Measurements from ENCODE around the gene GALNT1.

Gene GALNT1

GRCh38 chr18:35605686-35606417 is 24.3 kb downstream of the GALNT1 start:
- 0 out of 2 replicates have a peak, but pooled peaks cover 3% of the 10 kb centered on the region for H3K36me3 ChIP-seq (ENCODE audit: low read length)
- TF ChIP-seq, protein P1, sequence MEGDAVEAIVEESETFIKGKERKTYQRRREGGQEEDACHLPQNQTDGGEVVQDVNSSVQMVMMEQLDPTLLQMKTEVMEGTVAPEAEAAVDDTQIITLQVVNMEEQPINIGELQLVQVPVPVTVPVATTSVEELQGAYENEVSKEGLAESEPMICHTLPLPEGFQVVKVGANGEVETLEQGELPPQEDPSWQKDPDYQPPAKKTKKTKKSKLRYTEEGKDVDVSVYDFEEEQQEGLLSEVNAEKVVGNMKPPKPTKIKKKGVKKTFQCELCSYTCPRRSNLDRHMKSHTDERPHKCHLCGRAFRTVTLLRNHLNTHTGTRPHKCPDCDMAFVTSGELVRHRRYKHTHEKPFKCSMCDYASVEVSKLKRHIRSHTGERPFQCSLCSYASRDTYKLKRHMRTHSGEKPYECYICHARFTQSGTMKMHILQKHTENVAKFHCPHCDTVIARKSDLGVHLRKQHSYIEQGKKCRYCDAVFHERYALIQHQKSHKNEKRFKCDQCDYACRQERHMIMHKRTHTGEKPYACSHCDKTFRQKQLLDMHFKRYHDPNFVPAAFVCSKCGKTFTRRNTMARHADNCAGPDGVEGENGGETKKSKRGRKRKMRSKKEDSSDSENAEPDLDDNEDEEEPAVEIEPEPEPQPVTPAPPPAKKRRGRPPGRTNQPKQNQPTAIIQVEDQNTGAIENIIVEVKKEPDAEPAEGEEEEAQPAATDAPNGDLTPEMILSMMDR (IDR thresholded peaks at IDR 0.05; ENCODE audit: insufficient read depth, low read length, poor library complexity, severe bottlenecking): no peak
- TF ChIP-seq EZH2phosphoT487 (conservative IDR thresholded peaks at IDR 0.05; ENCODE audit: low read length): no peak
- H3K9ac ChIP-seq (ENCODE audit: low read length): no peak overlapping the region
- H3F3A ChIP-seq (ENCODE audit: insufficient read depth): no peaks in the 10 kb centered on the region
- peaks cover 11% of the 10 kb centered on the region for H3K9me3 ChIP-seq (ENCODE audit: insufficient read depth, low read length)
- H3K27ac ChIP-seq (ENCODE audit: low read depth, low read length): no peak overlapping the region
- H3K4me2 ChIP-seq (ENCODE audit: low read depth, low read length, poor library complexity, severe bottlenecking): no peak overlapping the region
- H3K4me3 ChIP-seq (ENCODE audit: insufficient read depth, low read length, poor library complexity, severe bottlenecking): no peak overlapping the region
- H3K9me2 ChIP-seq (replicated peaks; ENCODE audit: insufficient read depth, low read length): no peaks in the 10 kb centered on the region
- H3K79me2 ChIP-seq (ENCODE audit: insufficient read depth, low read length): peaks cover 6% of the 10 kb centered on the region; the same call in 1 of the 2 replicates
- no peaks in the 10 kb centered on the region for H3K27me3 ChIP-seq (ENCODE audit: low read length)
- H4K20me1 ChIP-seq (ENCODE audit: low read depth, low read length): peaks cover 30% of the 10 kb centered on the region; the same call in 1 of the 2 replicates
- H2AFZ ChIP-seq (ENCODE audit: low read depth, low read length, severe bottlenecking): no peak overlapping the region

DNA sequence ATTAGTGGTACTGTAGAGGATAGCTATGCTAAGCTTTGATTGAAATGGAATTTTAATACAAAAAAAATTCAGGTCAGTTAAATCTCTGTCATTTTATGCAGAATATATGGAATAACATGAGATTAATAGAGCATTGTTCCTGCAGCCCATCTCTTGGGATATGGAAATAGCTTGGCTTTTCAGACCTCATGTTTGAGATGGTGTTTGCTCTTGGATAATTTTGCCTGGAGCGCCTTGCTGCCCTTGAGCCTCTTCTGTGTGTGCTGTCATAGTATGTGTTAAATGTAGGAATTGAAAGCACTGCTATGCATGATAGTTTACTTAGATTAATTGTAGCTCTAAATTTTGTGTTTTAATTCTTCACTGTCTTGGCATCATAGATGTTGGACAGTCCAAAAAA is 27.7 kb downstream of the GALNT1 start:
- Histone ChIP-seq H3K4me2 (ENCODE audit: low read depth, low read length, poor library complexity, severe bottlenecking) (no peak overlapping the region), H2AFZ (ENCODE audit: low read depth, low read length, severe bottlenecking) (no peak overlapping the region), H3F3A (ENCODE audit: insufficient read depth) (no peaks in the 10 kb centered on the region), H3K27me3 (ENCODE audit: low read length) (no peaks in the 10 kb centered on the region), H3K9me3 (ENCODE audit: insufficient read depth, low read length) (no peaks in the 10 kb centered on the region), H3K4me3 (ENCODE audit: insufficient read depth, low read length, poor library complexity, severe bottlenecking) (no peak overlapping the region), H3K79me2 (ENCODE audit: insufficient read depth, low read length) (no peaks in the 10 kb centered on the region; the same call in 1 of the 2 replicates), H4K20me1 (ENCODE audit: low read depth, low read length) (peaks cover 33% of the 10 kb centered on the region; the same call in 1 of the 2 replicates), H3K9me2 (replicated peaks; ENCODE audit: insufficient read depth, low read length) (no peaks in the 10 kb centered on the region), H3K9ac (ENCODE audit: low read length) (no peak overlapping the region), H3K36me3 (ENCODE audit: low read length) (no peaks in the 10 kb centered on the region), H3K27ac (ENCODE audit: low read depth, low read length) (no peak overlapping the region)
- no peak for TF ChIP-seq EZH2phosphoT487 (conservative IDR thresholded peaks at IDR 0.05; ENCODE audit: low read length)

DNA sequence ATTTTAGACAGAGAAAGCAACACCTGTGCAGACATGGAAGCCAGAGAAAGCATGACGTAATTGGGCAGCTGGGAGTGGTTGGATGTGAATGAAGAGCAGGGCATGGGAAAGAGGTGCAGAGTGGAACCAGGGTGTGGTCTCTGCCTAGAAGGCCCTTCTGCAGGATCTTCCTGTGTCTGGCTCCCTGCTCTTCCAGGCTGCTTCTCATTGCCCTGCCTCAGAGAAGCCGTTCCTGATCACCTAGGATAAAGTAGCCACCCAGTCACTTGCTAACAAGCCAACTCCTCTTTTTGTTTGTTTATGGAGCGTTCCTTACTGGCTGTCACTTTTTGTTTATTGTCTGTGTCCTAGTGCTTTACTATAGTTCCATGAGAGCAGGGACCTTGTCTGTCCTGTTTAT is 28.5 kb downstream of the GALNT1 start:
- H2AFZ ChIP-seq (ENCODE audit: low read depth, low read length, severe bottlenecking): no peak overlapping the region
- no peaks in the 10 kb centered on the region for H3K9me3 ChIP-seq (ENCODE audit: insufficient read depth, low read length)
- no peak overlapping the region for H3K4me3 ChIP-seq (ENCODE audit: insufficient read depth, low read length, poor library complexity, severe bottlenecking)
- no peak overlapping the region for H3K4me2 ChIP-seq (ENCODE audit: low read depth, low read length, poor library complexity, severe bottlenecking)
- H3K9ac ChIP-seq (ENCODE audit: low read length): no peak overlapping the region
- H3F3A ChIP-seq (ENCODE audit: insufficient read depth): no peaks in the 10 kb centered on the region
- no peaks in the 10 kb centered on the region for H3K9me2 ChIP-seq (replicated peaks; ENCODE audit: insufficient read depth, low read length)
- no peaks in the 10 kb centered on the region for H3K36me3 ChIP-seq (ENCODE audit: low read length)
- no peaks in the 10 kb centered on the region for H3K27me3 ChIP-seq (ENCODE audit: low read length)
- H3K79me2 ChIP-seq (ENCODE audit: insufficient read depth, low read length): no peaks in the 10 kb centered on the region; the same call in 1 of the 2 replicates
- no peak overlapping the region for H3K27ac ChIP-seq (ENCODE audit: low read depth, low read length)
- TF ChIP-seq, protein P1 (IDR thresholded peaks at IDR 0.05; ENCODE audit: insufficient read depth, low read length, poor library complexity, severe bottlenecking): no peak
- TF ChIP-seq EZH2phosphoT487 (conservative IDR thresholded peaks at IDR 0.05; ENCODE audit: low read length): no peak
- peaks cover 33% of the 10 kb centered on the region; the same call in 1 of the 2 replicates for H4K20me1 ChIP-seq (ENCODE audit: low read depth, low read length)

DNA sequence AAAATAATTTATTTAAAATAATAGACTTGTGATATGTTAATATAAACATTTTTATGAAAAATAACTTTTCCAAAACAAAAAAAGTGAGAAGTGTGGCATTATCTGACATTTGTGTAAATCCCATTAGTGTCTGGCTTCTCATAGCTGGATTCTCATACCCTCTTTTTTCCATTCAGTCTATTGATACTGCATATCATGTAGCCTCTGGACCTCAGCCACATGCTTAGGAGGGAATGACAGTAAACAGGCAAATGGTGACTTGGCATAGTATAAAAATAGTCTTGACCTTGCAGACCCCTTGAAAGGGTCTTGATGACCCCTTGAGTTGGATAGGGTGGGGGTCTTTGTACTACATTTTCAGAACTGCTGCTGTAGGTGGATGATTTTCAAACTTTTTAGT is 29.2 kb downstream of the GALNT1 start:
- Histone ChIP-seq H3F3A (ENCODE audit: insufficient read depth) (no peaks in the 10 kb centered on the region), H3K9me2 (replicated peaks; ENCODE audit: insufficient read depth, low read length) (no peaks in the 10 kb centered on the region), H3K27me3 (ENCODE audit: low read length) (no peaks in the 10 kb centered on the region), H3K4me3 (ENCODE audit: insufficient read depth, low read length, poor library complexity, severe bottlenecking) (no peak overlapping the region), H3K36me3 (ENCODE audit: low read length) (no peaks in the 10 kb centered on the region), H3K27ac (ENCODE audit: low read depth, low read length) (no peak overlapping the region), H3K9me3 (ENCODE audit: insufficient read depth, low read length) (no peaks in the 10 kb centered on the region), H4K20me1 (ENCODE audit: low read depth, low read length) (peaks cover 33% of the 10 kb centered on the region; the same call in 1 of the 2 replicates), H3K9ac (ENCODE audit: low read length) (no peak overlapping the region), H2AFZ (ENCODE audit: low read depth, low read length, severe bottlenecking) (no peak overlapping the region), H3K4me2 (ENCODE audit: low read depth, low read length, poor library complexity, severe bottlenecking) (no peak overlapping the region), H3K79me2 (ENCODE audit: insufficient read depth, low read length) (no peaks in the 10 kb centered on the region; the same call in 1 of the 2 replicates)
- TF ChIP-seq, protein P1 (IDR thresholded peaks at IDR 0.05; ENCODE audit: insufficient read depth, low read length, poor library complexity, severe bottlenecking): no peak
- no peak for TF ChIP-seq EZH2phosphoT487 (conservative IDR thresholded peaks at IDR 0.05; ENCODE audit: low read length)

All from SU-DHL-6 (cell line).